Upper lobe of left lung (tissue), 6 donors: ENCODE results near the gene PDE8A. TPM values are rescaled to one million over a fixed set of nuclear protein-coding genes. Genes with fewer than 3 reads are reported as not detected.

Experiments
- ATAC-seq, 2 donors: fragments of 200-7000 bp; cut with Tn5 transposase; one replicate each; pipeline ENCODE4 v1.9.1; 2022; ENCODE audit warnings: mild to moderate bottlenecking in 2 of 2, moderate library complexity in 2 of 2; ENCODE audit not compliant: low FRiP score in 2 of 2
- DNase-seq, 2 donors: peaks; one replicate each; pipeline ENCODE4 v3.0.0-alpha.2; 2019 to 2020
- H3K27ac ChIP-seq, 4 donors: fragments of 200-600 bp; sonication (generic); one replicate each; pipeline ENCODE4 v1.5.1; 2016 to 2019
- H3K27me3 ChIP-seq, 4 donors: fragments of 200-600 bp; sonication (generic); one replicate each; pipeline ENCODE4 v1.5.1; 2017 to 2019
- H3K36me3 ChIP-seq, 4 donors: fragments of 200-600 bp; sonication (generic); one replicate each; pipeline ENCODE4 v1.5.1; 2016 to 2019
- H3K4me1 ChIP-seq, 4 donors: fragments of 200-600 bp; sonication (generic); one replicate each; pipeline ENCODE4 v1.5.1; 2018 to 2019
- H3K4me3 ChIP-seq, 4 donors: fragments of 200-600 bp; sonication (generic); one replicate each; pipeline ENCODE4 v1.5.1; 2017 to 2019; ENCODE audit warnings: mild to moderate bottlenecking in 2 of 4, moderate library complexity in 1 of 4
- H3K9me3 ChIP-seq, 4 donors: fragments of 200-600 bp; sonication (generic); one replicate each; pipeline ENCODE4 v1.5.1; 2018 to 2019
- CTCF ChIP-seq, 6 experiments: fragments of 450-650 bp in 4 of 6; fragments of 200-600 bp in 2 of 6; sonication (generic) in 2 of 6; IDR thresholded peaks; one replicate each; pipeline ENCODE4 v1.5.1; 2016 to 2019; ENCODE audit warnings: antibody characterized with exemption in 6 of 6
- EP300 ChIP-seq, 4 donors: sonication (generic); formaldehyde crosslinking; IDR thresholded peaks; one replicate each; pipeline ENCODE4 v1.5.1; 2017; ENCODE audit warnings: antibody characterized with exemption in 4 of 4, control low read depth in 2 of 4
- POLR2A ChIP-seq, 4 donors: fragments of 450-650 bp; IDR thresholded peaks; one replicate each; pipeline ENCODE4 v1.5.1; 2016 to 2017; ENCODE audit warnings: antibody characterized with exemption in 4 of 4, mild to moderate bottlenecking in 2 of 4
- POLR2AphosphoS5 ChIP-seq, 2 donors: sonication (generic); formaldehyde crosslinking; IDR thresholded peaks; one replicate each; pipeline ENCODE4 v1.5.1; 2017; ENCODE audit warnings: antibody characterized with exemption in 2 of 2
- whole genome bisulfite sequencing, 2 donors: methylation state at CpG; one replicate each; pipeline ENCODE4 v1.1.5; 2017 to 2018; 5-methylcytosine and 5-hydroxymethylcytosine counted together
- total RNA-seq, 6 donors: library from RNA; depleted of rRNA in 4 of 6; stranded (reverse); fragments of >200 nt in 4 of 6; gene quantifications; one replicate each; pipeline versions ENCODE4 v1.1.0 to v1.2.1, GENCODE V29; 2016 to 2021
- donor health status: DM: no; HTN: no; CAD: no; lungs with moderate emphysema.
- donor health status: DM: no; HTN: yes; CAD: no; lungs with severe emphysema.

PDE8A gene
- total RNA-seq, 6 donors from 2014 or later, result 36.5 to 66.0 (median 48.4) TPM

GRCh38 chr15:84960391-84961113 lies 21.1 kb upstream of the PDE8A start:
- Histone ChIP-seq H3K27ac (no peak overlapping the region), H3K27me3 (no peaks in the 10 kb centered on the region), H3K9me3 (peaks cover 0 to 3% (median 0%) of the 10 kb centered on the region in 4 donors), H3K4me3 (no peak overlapping the region), H3K36me3 (no peaks in the 10 kb centered on the region), H3K4me1 (peaks cover 0 to 10% (median 4%) of the 10 kb centered on the region in 4 donors)
- no peak for ATAC-seq
- 90 to 91% methylated on average over 13 of the region's 13 CpGs for WGBS, 2 donors
- TF ChIP-seq EP300 (IDR thresholded peaks at IDR 0.05) (no peak), CTCF (IDR thresholded peaks at IDR 0.05) (no peak), POLR2AphosphoS5 (IDR thresholded peaks at IDR 0.05) (no peak), POLR2A (IDR thresholded peaks at IDR 0.05) (no peak)
- no peak for DNase-seq

DNA sequence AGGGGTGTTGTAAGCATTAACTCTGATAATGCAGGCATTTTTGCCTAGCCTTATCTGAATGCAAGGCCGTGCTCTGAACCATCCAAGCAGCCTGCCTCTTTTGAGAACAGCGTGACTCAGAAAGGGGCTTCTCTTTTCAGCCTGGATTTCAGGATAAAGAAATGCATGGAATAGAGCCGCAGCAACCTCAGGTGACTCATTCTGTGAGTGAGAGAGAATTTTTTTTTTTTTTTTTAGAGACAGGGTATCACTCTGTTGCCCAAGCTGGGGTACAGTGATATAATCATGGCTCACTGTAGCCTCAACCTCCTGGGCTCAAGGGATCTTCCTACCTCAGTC lies 20.6 kb upstream of the PDE8A start:
- TF ChIP-seq POLR2AphosphoS5 (IDR thresholded peaks at IDR 0.05) (no peak), EP300 (IDR thresholded peaks at IDR 0.05) (no peak), CTCF (IDR thresholded peaks at IDR 0.05) (no peak), POLR2A (IDR thresholded peaks at IDR 0.05) (no peak)
- no peak overlapping the region for H3K4me3 ChIP-seq
- no peaks in the 10 kb centered on the region for H3K27me3 ChIP-seq
- H3K9me3 ChIP-seq, result peaks cover 0 to 3% (median 0%) of the 10 kb centered on the region in 4 donors
- H3K36me3 ChIP-seq, result no peaks in the 10 kb centered on the region
- no peak overlapping the region for H3K27ac ChIP-seq
- ATAC-seq (no peak), DNase-seq (no peak)
- H3K4me1 ChIP-seq, result peaks cover 0 to 4% (median 2%) of the 10 kb centered on the region in 4 donors
- 95 to 100% methylated on average over 3 of the region's 3 CpGs for WGBS, 2 donors

DNA sequence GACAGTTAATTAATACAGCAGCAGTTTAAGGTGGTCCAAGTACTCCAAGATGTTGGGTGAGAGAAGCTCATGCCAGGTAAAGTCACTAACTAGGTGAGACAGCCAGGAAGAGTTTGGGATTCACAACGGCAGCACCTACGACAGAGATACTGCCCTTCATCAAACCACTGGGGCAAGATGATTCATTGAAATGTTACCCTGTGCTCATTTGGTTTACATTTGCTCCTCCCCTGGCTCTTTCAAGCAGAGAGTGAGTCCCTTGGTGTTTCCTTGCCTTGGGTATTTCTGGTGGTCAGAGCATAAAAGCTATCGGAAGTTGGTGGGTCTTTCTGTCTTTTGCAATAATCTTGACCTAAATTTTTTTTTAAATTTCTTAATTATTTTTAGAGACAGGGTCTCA lies 19.9 kb upstream of the PDE8A start:
- Histone ChIP-seq H3K9me3 (peaks cover 0 to 3% (median 0%) of the 10 kb centered on the region in 4 donors), H3K4me1 (peaks cover 0 to 4% (median 2%) of the 10 kb centered on the region in 4 donors), H3K27me3 (no peaks in the 10 kb centered on the region), H3K27ac (no peak overlapping the region), H3K36me3 (no peaks in the 10 kb centered on the region), H3K4me3 (no peak overlapping the region)
- 86 to 89% methylated on average over 3 of the region's 3 CpGs for WGBS, 2 donors
- ATAC-seq, result no peak
- DNase-seq, result no peak
- TF ChIP-seq CTCF (IDR thresholded peaks at IDR 0.05), result no peak
- TF ChIP-seq POLR2A (IDR thresholded peaks at IDR 0.05), result no peak
- no peak for TF ChIP-seq EP300 (IDR thresholded peaks at IDR 0.05)
- no peak for TF ChIP-seq POLR2AphosphoS5 (IDR thresholded peaks at IDR 0.05)

DNA sequence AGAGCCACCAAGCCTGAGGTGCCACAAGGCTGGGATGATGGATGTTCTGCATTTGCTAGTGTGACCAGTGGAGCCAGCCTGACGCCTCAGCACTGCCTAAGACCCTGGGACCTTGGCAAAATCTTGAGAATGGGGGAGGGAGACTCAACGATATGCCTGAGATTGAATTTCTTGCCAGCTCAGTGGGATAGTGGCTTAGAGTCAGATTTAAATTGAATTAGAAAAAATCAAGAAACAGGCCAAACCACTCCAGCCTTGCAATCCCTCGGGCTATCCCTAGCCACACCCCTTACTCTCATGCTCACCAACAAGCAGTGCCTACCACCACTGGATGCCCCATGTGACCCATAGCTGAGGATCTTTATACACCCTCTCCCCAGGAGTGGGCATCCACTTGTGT lies 18.7 kb upstream of the PDE8A start:
- Histone ChIP-seq H3K9me3 (peaks cover 0 to 3% (median 0%) of the 10 kb centered on the region in 4 donors), H3K36me3 (no peaks in the 10 kb centered on the region), H3K27me3 (no peaks in the 10 kb centered on the region), H3K4me1 (peaks cover 0 to 4% (median 2%) of the 10 kb centered on the region in 4 donors), H3K27ac (no peak overlapping the region), H3K4me3 (no peak overlapping the region)
- TF ChIP-seq EP300 (IDR thresholded peaks at IDR 0.05), result no peak
- no peak for TF ChIP-seq CTCF (IDR thresholded peaks at IDR 0.05)
- TF ChIP-seq POLR2A (IDR thresholded peaks at IDR 0.05), result no peak
- no peak for TF ChIP-seq POLR2AphosphoS5 (IDR thresholded peaks at IDR 0.05)
- 65 to 68% methylated on average over 3 of the region's 3 CpGs for WGBS, 2 donors
- DNase-seq, result no peak
- peak in 1 of 2 donors; percentile 9 for ATAC-seq

- no peak for TF ChIP-seq CTCF (IDR thresholded peaks at IDR 0.05)
- no peak for TF ChIP-seq POLR2AphosphoS5 (IDR thresholded peaks at IDR 0.05)
- no peak for TF ChIP-seq POLR2A (IDR thresholded peaks at IDR 0.05)
- no peak for TF ChIP-seq EP300 (IDR thresholded peaks at IDR 0.05)
- Histone ChIP-seq H3K27ac (no peak overlapping the region), H3K9me3 (peaks cover 0 to 3% (median 0%) of the 10 kb centered on the region in 4 donors), H3K4me1 (no peaks in the 10 kb centered on the region), H3K4me3 (no peak overlapping the region), H3K36me3 (no peaks in the 10 kb centered on the region), H3K27me3 (no peaks in the 10 kb centered on the region)
- no peak for ATAC-seq
- DNase-seq, result no peak
- WGBS, 2 donors, result 51 to 53% methylated on average over 3 of the region's 3 CpGs
Observed at GRCh38 chr15:84967380-84967779, 14.3 kb upstream of the PDE8A start.
